Calu3 (cell line): ENCODE results near the gene SH2B3. TPM values are rescaled to one million over a fixed set of nuclear protein-coding genes. Genes with fewer than 3 reads are reported as not detected.

Experiments
- BruUV-seq: library from RNA; stranded (reverse); fragments of 400-500 nt; replicated peaks from 2 replicates; lab custom pipeline; 2021; lab: Mats Ljungman, UMichigan
- CTCF ChIA-PET: fragments of 300-600 bp; sonication (Branson Sonifier 250); formaldehyde crosslinking; loops from one replicate; lab custom pipeline; 2022; ENCODE audit warnings: antibody characterized with exemption; lab: Charles Lee
- DNase-seq: peaks from one replicate; pipeline ENCODE4 v3.0.0; 2022
- H3K27ac Mint-ChIP-seq: one replicate; pipeline ENCODE4 v1.8.0; 2022; ENCODE audit warnings: mixed read lengths; ENCODE audit not compliant: unreplicated experiment
- H3K27me3 Mint-ChIP-seq: one replicate; pipeline ENCODE4 v1.8.0; 2022; ENCODE audit warnings: mixed read lengths; ENCODE audit not compliant: unreplicated experiment
- H3K36me3 Mint-ChIP-seq: one replicate; pipeline ENCODE4 v1.8.0; 2022; ENCODE audit warnings: mild to moderate bottlenecking, moderate library complexity, mixed read lengths; ENCODE audit not compliant: insufficient read depth, unreplicated experiment
- H3K4me1 Mint-ChIP-seq: one replicate; pipeline ENCODE4 v1.8.0; 2022; ENCODE audit warnings: mild to moderate bottlenecking, low read depth, mixed read lengths; ENCODE audit not compliant: unreplicated experiment
- H3K4me3 Mint-ChIP-seq: one replicate; pipeline ENCODE4 v1.8.0; 2022; ENCODE audit warnings: mild to moderate bottlenecking, low read depth, moderate library complexity, mixed read lengths; ENCODE audit not compliant: unreplicated experiment
- H3K9me3 Mint-ChIP-seq: one replicate; pipeline ENCODE4 v1.8.0; 2022; ENCODE audit warnings: low read depth, mixed read lengths; ENCODE audit not compliant: unreplicated experiment
- CTCF ChIP-seq: fragments of 200-600 bp; IDR thresholded peaks from one replicate; pipeline ENCODE4 v1.8.0; 2022; ENCODE audit warnings: antibody characterized with exemption; ENCODE audit not compliant: unreplicated experiment
- intact Hi-C: fragments of 100-400 bp; cut with micrococcal nuclease; formaldehyde crosslinking; loops from one replicate; pipeline ENCODE4 v1.10.0; 2022; ENCODE audit not compliant: unreplicated experiment
- total RNA-seq: library from RNA; stranded (reverse); gene quantifications from 2 replicates; pipeline ENCODE4 v1.2.3, GENCODE V29; 2022

The SH2B3 gene
- total RNA-seq, 1 experiment from 2014 or later = 14.3 TPM

- H3K36me3 Mint-ChIP-seq = peaks cover 21% of the 10 kb centered on the region
- BruUV-seq = no TSS peak
- no peak for TF ChIP-seq CTCF
Observed at GRCh38 chr12:111419784-111420183, 14.1 kb downstream of the SH2B3 start.

GRCh38 chr12:111420494-111420893 is 14.8 kb downstream of the SH2B3 start:
- Mint-ChIP-seq H3K4me3 (no peak overlapping the region), H3K27me3 (no peaks in the 10 kb centered on the region), H3K9me3 (no peaks in the 10 kb centered on the region), H3K36me3 (peaks cover 20% of the 10 kb centered on the region), H3K4me1 (peaks cover 15% of the 10 kb centered on the region), H3K27ac (no peak overlapping the region)
- no peak for TF ChIP-seq CTCF
- CTCF ChIA-PET = interaction anchor here (0.8 kb wide), 1 partner anchor 17 kb away, joined by 7 read pairs; no protein-coding TSS in a partner anchor
- DNase-seq = no peak
- no TSS peak for BruUV-seq
- intact Hi-C loops = no loop called here

More at GRCh38 chr12:111419784-111420183, 14.1 kb downstream of the SH2B3 start:
- no peak for DNase-seq
- intact Hi-C loops = no loop called here
- H3K27ac Mint-ChIP-seq = no peak overlapping the region
- no peaks in the 10 kb centered on the region for H3K27me3 Mint-ChIP-seq
- CTCF ChIA-PET = interaction anchor here (0.5 to 0.8 kb wide), 2 partner anchors 18 to 31 kb away, joined by 3 read pairs; no protein-coding TSS in a partner anchor
- no peak overlapping the region for H3K4me3 Mint-ChIP-seq
- H3K9me3 Mint-ChIP-seq = no peaks in the 10 kb centered on the region
- H3K4me1 Mint-ChIP-seq = peaks cover 8% of the 10 kb centered on the region

- Mint-ChIP-seq H3K9me3 (no peaks in the 10 kb centered on the region), H3K27ac (peak overlapping the region; percentile 68), H3K4me3 (no peak overlapping the region), H3K27me3 (no peaks in the 10 kb centered on the region), H3K4me1 (peaks cover 24% of the 10 kb centered on the region), H3K36me3 (peaks cover 34% of the 10 kb centered on the region)
- CTCF ChIA-PET = interaction anchor here (1.1 to 1.8 kb wide), 2 partner anchors 28 kb away, joined by 3 to 7 read pairs; no protein-coding TSS in a partner anchor
- intact Hi-C loops = no loop called here
- no peak for TF ChIP-seq CTCF
- no peak for DNase-seq
- no TSS peak for BruUV-seq
Observed at GRCh38 chr12:111424189-111424792, 18.6 kb downstream of the SH2B3 start.

- H3K9me3 Mint-ChIP-seq = no peaks in the 10 kb centered on the region
Observed at GRCh38 chr12:111424793-111425251, 19.1 kb downstream of the SH2B3 start.

More at GRCh38 chr12:111424793-111425251, 19.1 kb downstream of the SH2B3 start:
- TF ChIP-seq CTCF = peak; percentile 38
- CTCF ChIA-PET = interaction anchor here (1.1 to 1.8 kb wide), 3 partner anchors 13 to 28 kb away, joined by 3 to 7 read pairs (median 4); no protein-coding TSS in a partner anchor
- no TSS peak for BruUV-seq
- peak overlapping the region; percentile 68 for H3K27ac Mint-ChIP-seq
- no peak for DNase-seq
- H3K27me3 Mint-ChIP-seq = no peaks in the 10 kb centered on the region
- intact Hi-C loops = no loop called here
- peak overlapping the region; percentile 39 for H3K4me3 Mint-ChIP-seq
- H3K36me3 Mint-ChIP-seq = peaks cover 34% of the 10 kb centered on the region
- peaks cover 24% of the 10 kb centered on the region for H3K4me1 Mint-ChIP-seq
